ENCODE data around the gene NFILZ.
"Not testable (repeated sequence)": the region's sequence is repeated elsewhere in the genome, so short reads cannot be mapped to it uniquely, and the experiment has no call there.

GRCh38 chr19:8622886-8623285 lies 7.5 kb upstream of the NFILZ start:
- TF ChIP-seq CTCF (IDR thresholded peaks at IDR 0.05 in 2 of 3, conservative IDR thresholded peaks at IDR 0.05 in 1 of 3; ENCODE audit: borderline replicate concordance in 1 of 3, insufficient read depth in 1 of 3, low read depth in 2 of 3, low read length in 2 of 3), result peak; percentile 51 to 63 (median 56)
- TF ChIP-seq TCF7L2 (IDR thresholded peaks at IDR 0.05; ENCODE audit: borderline replicate concordance, extremely low read depth, insufficient read depth, insufficient read length); ELF1 (IDR thresholded peaks at IDR 0.05; ENCODE audit: borderline replicate concordance, low read depth); EZH2 (IDR thresholded peaks at IDR 0.05); SRF (IDR thresholded peaks at IDR 0.05; ENCODE audit: low read depth); SP1 (IDR thresholded peaks at IDR 0.05; ENCODE audit: low read depth); REST (IDR thresholded peaks at IDR 0.05; ENCODE audit: low read depth); POLR2AphosphoS5 (IDR thresholded peaks at IDR 0.05; ENCODE audit: low read depth, low read length); YY1 (IDR thresholded peaks at IDR 0.05; ENCODE audit: extremely low read depth, insufficient replicate concordance, low read depth, low read length); MAX (IDR thresholded peaks at IDR 0.05): not testable (repeated sequence)
- TF ChIP-seq RAD21 (IDR thresholded peaks at IDR 0.05; ENCODE audit: low read depth), result peak; percentile 61

All from HCT116 (cell line).